PC-3 (cell line): ENCODE results near the gene PRDM10.

Experiments used
- EZH2 ChIP-seq: fragments of 300-600 bp; sonication (generic); IDR thresholded peaks from one replicate; pipeline ENCODE4 v1.6.1; 2017; ENCODE audit warnings: antibody characterized with exemption, mild to moderate bottlenecking, low read length; ENCODE audit not compliant: unreplicated experiment
- EZH2phosphoT487 ChIP-seq: fragments of 300-600 bp; sonication (generic); IDR thresholded peaks from 2 replicates; pipeline ENCODE4 v1.6.1; 2018; ENCODE audit warnings: mild to moderate bottlenecking, antibody characterized with exemption, low read length, borderline replicate concordance
- TF ChIP-seq, protein P1 (sequence below): fragments of 300-600 bp; sonication (generic); conservative IDR thresholded peaks from 2 replicates; pipeline ENCODE4 v1.5.1; 2017; ENCODE audit warnings: antibody characterized with exemption, low read depth, mild to moderate bottlenecking, low read length

DNA sequence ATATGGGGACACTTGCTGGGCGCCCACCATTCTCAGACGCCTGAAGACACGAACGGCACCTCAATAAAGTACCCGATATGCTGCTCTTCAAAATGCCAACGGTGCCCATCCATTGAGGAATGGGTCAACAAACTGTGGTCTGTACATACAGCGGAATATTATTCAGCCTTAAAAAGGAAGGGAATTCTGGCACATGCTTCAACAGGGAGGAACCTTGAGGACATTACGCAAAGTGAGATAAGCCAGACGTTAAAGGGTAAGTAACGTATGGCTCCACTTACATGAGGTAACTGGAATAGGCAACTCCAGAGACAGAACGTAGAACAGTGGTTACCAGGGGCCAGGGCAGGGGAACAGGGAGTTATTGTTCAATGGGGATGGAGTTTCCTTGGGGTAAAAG lies 28.0 kb downstream of the PRDM10 start:
- no peak for TF ChIP-seq EZH2
- no peak for TF ChIP-seq EZH2phosphoT487
- TF ChIP-seq, protein P1, sequence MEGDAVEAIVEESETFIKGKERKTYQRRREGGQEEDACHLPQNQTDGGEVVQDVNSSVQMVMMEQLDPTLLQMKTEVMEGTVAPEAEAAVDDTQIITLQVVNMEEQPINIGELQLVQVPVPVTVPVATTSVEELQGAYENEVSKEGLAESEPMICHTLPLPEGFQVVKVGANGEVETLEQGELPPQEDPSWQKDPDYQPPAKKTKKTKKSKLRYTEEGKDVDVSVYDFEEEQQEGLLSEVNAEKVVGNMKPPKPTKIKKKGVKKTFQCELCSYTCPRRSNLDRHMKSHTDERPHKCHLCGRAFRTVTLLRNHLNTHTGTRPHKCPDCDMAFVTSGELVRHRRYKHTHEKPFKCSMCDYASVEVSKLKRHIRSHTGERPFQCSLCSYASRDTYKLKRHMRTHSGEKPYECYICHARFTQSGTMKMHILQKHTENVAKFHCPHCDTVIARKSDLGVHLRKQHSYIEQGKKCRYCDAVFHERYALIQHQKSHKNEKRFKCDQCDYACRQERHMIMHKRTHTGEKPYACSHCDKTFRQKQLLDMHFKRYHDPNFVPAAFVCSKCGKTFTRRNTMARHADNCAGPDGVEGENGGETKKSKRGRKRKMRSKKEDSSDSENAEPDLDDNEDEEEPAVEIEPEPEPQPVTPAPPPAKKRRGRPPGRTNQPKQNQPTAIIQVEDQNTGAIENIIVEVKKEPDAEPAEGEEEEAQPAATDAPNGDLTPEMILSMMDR: no peak
